Heart right ventricle (tissue), 16 donors: ENCODE results near the gene PTPN21. TPM values are rescaled to one million over a fixed set of nuclear protein-coding genes. Genes with fewer than 3 reads are reported as not detected.

Experiments
- ATAC-seq, 8 donors: fragments of 200-7000 bp; cut with Tn5 transposase; one replicate each; pipeline ENCODE4 v1.9.1; 2020; ENCODE audit warnings: mild to moderate bottlenecking in 8 of 8, moderate library complexity in 8 of 8, moderate number of reproducible peaks in 1 of 8
- DNase-seq, 2 donors: peaks; one replicate each; pipeline ENCODE4 v3.0.0-alpha.2; 2020
- H3K27ac ChIP-seq, 10 donors: fragments of 200-600 bp; sonication (generic) in 2 of 10; one replicate each; pipeline versions ENCODE4 v1.5.0 to v1.8.0; 2020 to 2022; ENCODE audit warnings: mild to moderate bottlenecking in 3 of 10
- H3K27me3 ChIP-seq, 7 donors: fragments of 200-600 bp; one replicate each; pipeline ENCODE4 v1.8.0; 2021 to 2022; ENCODE audit warnings: mild to moderate bottlenecking in 2 of 7
- H3K36me3 ChIP-seq, 9 donors: fragments of 200-600 bp; sonication (generic) in 1 of 9; one replicate each; pipeline versions ENCODE4 v1.5.0 to v1.8.0; 2020 to 2022; ENCODE audit warnings: mild to moderate bottlenecking in 2 of 9
- H3K4me1 ChIP-seq, 9 donors: fragments of 200-600 bp; sonication (generic) in 1 of 9; one replicate each; pipeline versions ENCODE4 v1.5.0 to v1.8.0; 2020 to 2022; ENCODE audit warnings: mild to moderate bottlenecking in 4 of 9
- H3K4me3 ChIP-seq, 10 donors: fragments of 200-600 bp; sonication (generic) in 2 of 10; one replicate each; pipeline versions ENCODE4 v1.5.0 to v1.8.0; 2020 to 2022; ENCODE audit warnings: mild to moderate bottlenecking in 7 of 10, moderate library complexity in 2 of 10
- H3K9me3 ChIP-seq, 11 donors: fragments of 200-600 bp in 10 of 11; sonication (generic) in 2 of 11; one replicate each; pipeline versions ENCODE4 v1.5.0 to v1.8.0; 2013 to 2022; ENCODE audit warnings: mild to moderate bottlenecking in 2 of 11, control low read depth in 1 of 11, moderate library complexity in 1 of 11
- CTCF ChIP-seq, 9 donors: fragments of 200-600 bp; sonication (generic) in 2 of 9; IDR thresholded peaks; one replicate each; pipeline versions ENCODE4 v1.5.0 to v1.8.0; 2021 to 2022; ENCODE audit warnings: antibody characterized with exemption in 9 of 9, mild to moderate bottlenecking in 5 of 9, moderate library complexity in 1 of 9
- WGBS, 2 donors: extraction: QIAGEN DNeasy Blood & Tissue Kit; methylation state at CpG; one replicate each; pipeline ENCODE4 v1.1.7; 2013; ENCODE audit warnings: inconsistent platforms in 1 of 2; 5-methylcytosine and 5-hydroxymethylcytosine counted together
- intact Hi-C, 10 donors: fragments of 100-400 bp; cut with DNase I; formaldehyde crosslinking; loops; one replicate each; pipeline versions ENCODE4 v1.11.1 to v1.14.2; 2022
- polyA plus RNA-seq, 2 donors: library from polyadenylated mRNA; stranded (reverse); fragments of 200-250 nt; gene quantifications; one replicate each; pipeline ENCODE4 v1.2.3, GENCODE V29; 2013
- total RNA-seq, 10 donors: library from RNA; stranded (reverse); fragmentation: NEBNext Ultra II Directional in 3 of 10; extraction: Animal tissue kit (Norgen Biotek cat#: 25700) in 3 of 10; gene quantifications; one replicate each; pipeline versions ENCODE4 v1.2.1 to v1.2.4, GENCODE V29; 2021 to 2023
- donor health status: Arrhythmogenic right ventricular cardiomyopathy.
- donor health status: ischemic (EF 13 %, LVEDD 7.1; RV severe dilation, severe dysfunction).
- donor health status: healthy with polysubstance abuse.
- donor health status: DM: no; HTN: yes; CAD: no.
- donor health status: DM: no; HTN: no; CAD: no.
- donor health status: ischemic (EF 25% LVEDD 6.9; RV normal size, moderate dysfunction).
- donor health status: ischemic (EF 25% LVEDD 5.7; RV mildly dilated, moderate dysfunction).
- donor health status: healthy.
- donor health status: DM: yes; HTN: yes; CAD: no.
- donor health status: Ischemic cardiomyopathy.
- donor health status: ischemic (EF 35%, LVEDD 5.7; RV mildly dilated, moderate dysfunction).
- donor health status: nonischemic (EF 11% LVEDD 7.7; RV severe dilation, severe dysfunction).
- donor health status: DM: yes; HTN: yes; CAD: no.
- donor health status: PGD.
- donor health status: ischemic (EF 29% LVEDD 5.4; RV normal size, mild dysfunction).
- donor health status: nonischemic (EF 23%, LVEDD 6.1; RV moderate dilation, normal function).

PTPN21 gene
- total and polyA plus RNA-seq, 12 donors: 5.3 to 62.1 (median 34.9) TPM

- peaks cover 0 to 68% (median 41%) of the 10 kb centered on the region in 9 donors for H3K4me1 ChIP-seq
- H3K36me3 ChIP-seq: peaks cover 0 to 76% (median 8%) of the 10 kb centered on the region in 9 donors
These were observed 9.6 kb downstream of the PTPN21 start for GRCh38 chr14:88545256-88545655.

DNA sequence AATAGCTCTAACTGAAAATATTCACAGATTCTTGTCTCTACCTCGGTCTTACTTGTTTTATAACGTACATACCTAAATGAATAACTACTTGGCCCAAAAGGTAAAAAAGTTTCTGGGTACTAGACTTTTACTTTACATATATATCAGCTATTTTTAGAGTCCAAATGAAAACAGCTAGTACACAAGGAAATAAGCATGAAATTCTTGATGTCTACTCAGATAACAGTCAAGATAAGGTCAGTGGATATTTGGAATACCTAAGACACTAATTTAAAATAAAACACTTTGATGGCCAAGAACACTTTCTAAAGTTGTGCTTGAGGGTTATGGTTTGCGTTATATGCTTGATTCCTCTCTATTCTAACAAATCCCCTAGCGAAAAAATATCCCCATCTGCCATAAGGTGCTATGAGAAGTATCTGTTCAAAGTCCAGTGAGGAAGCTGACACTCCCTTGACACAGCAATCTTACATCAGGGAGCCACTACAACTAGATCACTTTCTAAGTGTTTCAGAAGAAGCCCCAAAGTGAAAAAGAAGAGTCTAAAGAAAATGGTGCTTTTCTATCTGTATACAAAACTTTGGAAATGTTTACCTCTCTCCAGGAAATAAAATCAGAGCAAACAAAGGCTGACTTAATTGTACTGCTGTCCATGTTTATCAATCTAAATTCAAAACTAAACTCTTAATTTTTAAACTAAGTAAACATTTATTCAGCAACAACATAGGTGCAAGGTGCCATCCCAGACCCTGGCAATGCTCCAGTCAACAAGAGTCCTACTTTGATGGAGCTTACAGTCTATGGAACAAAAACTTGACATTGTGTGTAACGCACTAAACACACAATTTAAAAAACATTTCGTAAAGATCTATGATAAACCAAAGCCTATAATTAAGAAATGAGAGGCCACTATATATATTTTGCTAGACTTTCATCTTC is 11.7 kb downstream of the PTPN21 start:
- no peak for TF ChIP-seq CTCF (IDR thresholded peaks at IDR 0.05)
- H3K4me1 ChIP-seq: peaks cover 0 to 65% (median 50%) of the 10 kb centered on the region in 9 donors
- 89 to 90% methylated on average over 6 of the region's 6 CpGs for WGBS, 2 donors

More at GRCh38 chr14:88545256-88545655, 9.6 kb downstream of the PTPN21 start:
- Histone ChIP-seq H3K27me3 (no peaks in the 10 kb centered on the region), H3K27ac (no peak overlapping the region), H3K9me3 (no peaks in the 10 kb centered on the region), H3K4me3 (no peak overlapping the region)
- no peak for DNase-seq
- TF ChIP-seq CTCF (IDR thresholded peaks at IDR 0.05): no peak
- 89 to 90% methylated on average over 3 of the region's 3 CpGs for WGBS, 2 donors
- intact Hi-C loops: loop anchor here in 1 of 10 donors (10.0 kb wide), 1 partner anchor 50 kb away; no protein-coding TSS in a partner anchor
- no peak for ATAC-seq

DNA sequence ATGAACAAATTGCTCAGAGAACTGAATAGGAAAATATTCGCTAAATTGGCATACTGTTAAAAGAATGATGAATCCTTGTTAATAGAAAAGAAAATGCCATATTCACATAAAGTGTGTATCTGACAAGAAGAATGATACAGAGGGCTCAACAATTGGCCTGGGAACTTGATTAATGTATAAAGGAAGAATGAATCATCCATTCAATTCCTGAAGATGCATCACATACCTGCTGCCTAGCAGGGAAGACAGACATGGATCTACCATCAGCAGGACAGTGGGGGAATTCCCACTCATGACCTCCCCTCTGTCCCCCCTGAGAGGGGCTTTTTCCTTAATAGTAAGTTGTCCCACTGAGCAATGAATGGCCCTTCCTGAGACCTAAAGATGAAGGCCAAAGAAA is 13.5 kb downstream of the PTPN21 start:
- peaks cover 0 to 69% (median 54%) of the 10 kb centered on the region in 9 donors for H3K4me1 ChIP-seq
- DNase-seq (no peak), ATAC-seq (no peak)
- 94 to 95% methylated on average over 1 of the region's 1 CpG for WGBS, 2 donors
- no peak for TF ChIP-seq CTCF (IDR thresholded peaks at IDR 0.05)
- H3K27me3 ChIP-seq: no peaks in the 10 kb centered on the region
- H3K27ac ChIP-seq: no peak overlapping the region
- intact Hi-C loops: loop anchor here in 1 of 10 donors (10.0 kb wide), 1 partner anchor 47 kb away; no protein-coding TSS in a partner anchor
- no peaks in the 10 kb centered on the region for H3K9me3 ChIP-seq
- peaks cover 0 to 48% (median 7%) of the 10 kb centered on the region in 9 donors for H3K36me3 ChIP-seq
- no peak overlapping the region for H3K4me3 ChIP-seq

More for the DNA sequence above, 11.7 kb downstream of the PTPN21 start:
- ATAC-seq (no peak), DNase-seq (no peak)
- Histone ChIP-seq H3K9me3 (no peaks in the 10 kb centered on the region), H3K4me3 (no peak overlapping the region), H3K27ac (no peak overlapping the region), H3K36me3 (peaks cover 0 to 61% (median 8%) of the 10 kb centered on the region in 9 donors), H3K27me3 (no peaks in the 10 kb centered on the region)
- intact Hi-C loops: loop anchor here in 1 of 10 donors (10.0 kb wide), 1 partner anchor 48 kb away; no protein-coding TSS in a partner anchor

- peak in 4 of 8 donors; percentile 21 to 55 (median 40) for ATAC-seq
- Histone ChIP-seq H3K4me3 (no peak overlapping the region), H3K4me1 (peaks cover 0 to 57% (median 50%) of the 10 kb centered on the region in 9 donors), H3K36me3 (peaks cover 0 to 41% (median 0%) of the 10 kb centered on the region in 9 donors), H3K27me3 (no peaks in the 10 kb centered on the region), H3K9me3 (peaks cover 0 to under 1% (median 0%) of the 10 kb centered on the region in 11 donors), H3K27ac (peak overlapping the region in 6 of 10 donors; percentile 10 to 74 (median 20))
- intact Hi-C loops: no loop called here
- TF ChIP-seq CTCF (IDR thresholded peaks at IDR 0.05): no peak
- WGBS, 2 donors: 9 to 17% methylated on average over 4 of the region's 4 CpGs
- DNase-seq: no peak
These were observed 19.0 kb downstream of the PTPN21 start for GRCh38 chr14:88535813-88536212.
